ENCODE data around the gene PACRG. TPM values are rescaled to one million over a fixed set of nuclear protein-coding genes. Genes with fewer than 3 reads are reported as not detected.

PACRG gene
- total and polyA plus RNA-seq, 10 of the 15 experiments (the other 5 are each of a cell fraction or from before 2014, with no cell fraction given), result not detected

DNA sequence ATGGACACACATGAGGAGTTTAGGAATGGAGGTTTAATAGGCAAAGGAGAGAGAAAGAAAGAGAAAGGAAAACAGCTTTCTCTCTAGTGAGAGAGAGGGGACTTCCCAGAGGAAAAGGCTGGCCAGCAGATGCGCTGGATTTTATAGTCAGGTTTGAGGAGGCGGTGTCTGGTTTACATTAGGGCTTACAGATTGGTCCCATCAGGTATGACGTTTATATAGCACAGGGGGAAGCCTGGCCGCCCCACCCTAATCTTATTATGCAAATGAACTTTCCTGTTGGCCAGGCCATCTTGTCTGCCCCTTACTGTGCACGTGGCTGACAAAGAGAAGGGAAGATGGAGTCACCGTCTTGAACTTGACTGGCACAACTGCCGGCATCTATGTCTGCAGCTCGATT is 600.1 kb downstream of the PACRG start:
- no peak overlapping the region for H3K4me2 ChIP-seq (ENCODE audit: control insufficient read depth, insufficient read depth)
- TF ChIP-seq, protein P1, sequence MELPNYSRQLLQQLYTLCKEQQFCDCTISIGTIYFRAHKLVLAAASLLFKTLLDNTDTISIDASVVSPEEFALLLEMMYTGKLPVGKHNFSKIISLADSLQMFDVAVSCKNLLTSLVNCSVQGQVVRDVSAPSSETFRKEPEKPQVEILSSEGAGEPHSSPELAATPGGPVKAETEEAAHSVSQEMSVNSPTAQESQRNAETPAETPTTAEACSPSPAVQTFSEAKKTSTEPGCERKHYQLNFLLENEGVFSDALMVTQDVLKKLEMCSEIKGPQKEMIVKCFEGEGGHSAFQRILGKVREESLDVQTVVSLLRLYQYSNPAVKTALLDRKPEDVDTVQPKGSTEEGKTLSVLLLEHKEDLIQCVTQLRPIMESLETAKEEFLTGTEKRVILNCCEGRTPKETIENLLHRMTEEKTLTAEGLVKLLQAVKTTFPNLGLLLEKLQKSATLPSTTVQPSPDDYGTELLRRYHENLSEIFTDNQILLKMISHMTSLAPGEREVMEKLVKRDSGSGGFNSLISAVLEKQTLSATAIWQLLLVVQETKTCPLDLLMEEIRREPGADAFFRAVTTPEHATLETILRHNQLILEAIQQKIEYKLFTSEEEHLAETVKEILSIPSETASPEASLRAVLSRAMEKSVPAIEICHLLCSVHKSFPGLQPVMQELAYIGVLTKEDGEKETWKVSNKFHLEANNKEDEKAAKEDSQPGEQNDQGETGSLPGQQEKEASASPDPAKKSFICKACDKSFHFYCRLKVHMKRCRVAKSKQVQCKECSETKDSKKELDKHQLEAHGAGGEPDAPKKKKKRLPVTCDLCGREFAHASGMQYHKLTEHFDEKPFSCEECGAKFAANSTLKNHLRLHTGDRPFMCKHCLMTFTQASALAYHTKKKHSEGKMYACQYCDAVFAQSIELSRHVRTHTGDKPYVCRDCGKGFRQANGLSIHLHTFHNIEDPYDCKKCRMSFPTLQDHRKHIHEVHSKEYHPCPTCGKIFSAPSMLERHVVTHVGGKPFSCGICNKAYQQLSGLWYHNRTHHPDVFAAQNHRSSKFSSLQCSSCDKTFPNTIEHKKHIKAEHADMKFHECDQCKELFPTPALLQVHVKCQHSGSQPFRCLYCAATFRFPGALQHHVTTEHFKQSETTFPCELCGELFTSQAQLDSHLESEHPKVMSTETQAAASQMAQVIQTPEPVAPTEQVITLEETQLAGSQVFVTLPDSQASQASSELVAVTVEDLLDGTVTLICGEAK (IDR thresholded peaks at IDR 0.05; ENCODE audit: borderline replicate concordance), result no peak
- TF ChIP-seq, protein P2, sequence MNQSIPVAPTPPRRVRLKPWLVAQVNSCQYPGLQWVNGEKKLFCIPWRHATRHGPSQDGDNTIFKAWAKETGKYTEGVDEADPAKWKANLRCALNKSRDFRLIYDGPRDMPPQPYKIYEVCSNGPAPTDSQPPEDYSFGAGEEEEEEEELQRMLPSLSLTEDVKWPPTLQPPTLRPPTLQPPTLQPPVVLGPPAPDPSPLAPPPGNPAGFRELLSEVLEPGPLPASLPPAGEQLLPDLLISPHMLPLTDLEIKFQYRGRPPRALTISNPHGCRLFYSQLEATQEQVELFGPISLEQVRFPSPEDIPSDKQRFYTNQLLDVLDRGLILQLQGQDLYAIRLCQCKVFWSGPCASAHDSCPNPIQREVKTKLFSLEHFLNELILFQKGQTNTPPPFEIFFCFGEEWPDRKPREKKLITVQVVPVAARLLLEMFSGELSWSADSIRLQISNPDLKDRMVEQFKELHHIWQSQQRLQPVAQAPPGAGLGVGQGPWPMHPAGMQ (IDR thresholded peaks at IDR 0.05; ENCODE audit: borderline replicate concordance), result no peak
- no peak for TF ChIP-seq ASH2L (IDR thresholded peaks at IDR 0.05; ENCODE audit: borderline replicate concordance, low read depth)
- TF ChIP-seq BHLHE40 (IDR thresholded peaks at IDR 0.05; ENCODE audit: borderline replicate concordance in 1 of 2, low read depth in 2 of 2, low read length in 1 of 2), result no peak
- no peak for TF ChIP-seq EGR1 (IDR thresholded peaks at IDR 0.05; ENCODE audit: borderline replicate concordance in 1 of 2, low read depth in 2 of 2, low read length in 2 of 2)
- TF ChIP-seq ESRRA (IDR thresholded peaks at IDR 0.05; ENCODE audit: low read length), result no peak
- no peak for TF ChIP-seq NR2C2 (IDR thresholded peaks at IDR 0.05; ENCODE audit: borderline replicate concordance, control insufficient read depth, insufficient read length, low read depth)
- no peak for TF ChIP-seq RAD51 (IDR thresholded peaks at IDR 0.05)
- TF ChIP-seq, protein P3, sequence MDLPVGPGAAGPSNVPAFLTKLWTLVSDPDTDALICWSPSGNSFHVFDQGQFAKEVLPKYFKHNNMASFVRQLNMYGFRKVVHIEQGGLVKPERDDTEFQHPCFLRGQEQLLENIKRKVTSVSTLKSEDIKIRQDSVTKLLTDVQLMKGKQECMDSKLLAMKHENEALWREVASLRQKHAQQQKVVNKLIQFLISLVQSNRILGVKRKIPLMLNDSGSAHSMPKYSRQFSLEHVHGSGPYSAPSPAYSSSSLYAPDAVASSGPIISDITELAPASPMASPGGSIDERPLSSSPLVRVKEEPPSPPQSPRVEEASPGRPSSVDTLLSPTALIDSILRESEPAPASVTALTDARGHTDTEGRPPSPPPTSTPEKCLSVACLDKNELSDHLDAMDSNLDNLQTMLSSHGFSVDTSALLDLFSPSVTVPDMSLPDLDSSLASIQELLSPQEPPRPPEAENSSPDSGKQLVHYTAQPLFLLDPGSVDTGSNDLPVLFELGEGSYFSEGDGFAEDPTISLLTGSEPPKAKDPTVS (IDR thresholded peaks at IDR 0.05; ENCODE audit: low read depth, low read length), result no peak
- TF ChIP-seq HCFC1 (IDR thresholded peaks at IDR 0.05; ENCODE audit: low read length), result no peak
- H3K9ac ChIP-seq (ENCODE audit: control insufficient read depth, insufficient read depth, low read length), result no peak overlapping the region
- H3K9me3 ChIP-seq (replicated peaks; ENCODE audit: control insufficient read depth, insufficient read depth, low read length), result no peaks in the 10 kb centered on the region; the same call in 2 of the 3 replicates
- H4K20me1 ChIP-seq (ENCODE audit: control insufficient read depth, insufficient read depth), result no peaks in the 10 kb centered on the region
- ATAC-seq, result no peak
- in situ Hi-C loops (cut with MboI) (no loop called here), intact Hi-C loops (cut with micrococcal nuclease; ENCODE audit: unreplicated experiment) (no loop called here)
- ChIA-PET RAD21 (ENCODE audit: unreplicated experiment) (no interaction called here), CTCF (no interaction called here), SMC1A (ENCODE audit: uncharacterized antibody, unreplicated experiment) (no interaction called here), POLR2A (no interaction called here)
- no peak overlapping the region for H3K4me3 ChIP-seq
- no peaks in the 10 kb centered on the region for H3K36me3 ChIP-seq (ENCODE audit: control insufficient read depth in 2 of 2, insufficient read depth in 2 of 2, low read length in 1 of 2)
- H3K27me3 ChIP-seq (replicated peaks in 1 of 2; ENCODE audit: control insufficient read depth in 2 of 2, insufficient read depth in 2 of 2, low read length in 1 of 2), result no peaks in the 10 kb centered on the region
- DNase-seq (ENCODE audit: low read depth, low spot score), result no peak
- H2AFZ ChIP-seq (ENCODE audit: control insufficient read depth, low read depth, low read length), result no peak overlapping the region
- 41% methylated on average over 8 of the region's 8 CpGs for WGBS (ENCODE audit: insufficient coverage, insufficient replicate concordance, low lambda C conversion rate, missing lambda C conversion rate)
- H3K79me2 ChIP-seq (ENCODE audit: control insufficient read depth, insufficient read depth, low read length), result no peaks in the 10 kb centered on the region
- no peak for FAIRE-seq
- BruUV-seq (replicated peaks), result no TSS peak
- no peaks in the 10 kb centered on the region for H3K4me1 ChIP-seq (ENCODE audit: control insufficient read depth, insufficient read depth, low read length)
- no peak overlapping the region for H3K27ac ChIP-seq (ENCODE audit: control insufficient read depth, insufficient read depth)
